ENCODE measurements around the gene MRPL27.
A peak's percentile ranks its signal among the peaks of the same experiment; 100 is the strongest.

Gene MRPL27

DNA sequence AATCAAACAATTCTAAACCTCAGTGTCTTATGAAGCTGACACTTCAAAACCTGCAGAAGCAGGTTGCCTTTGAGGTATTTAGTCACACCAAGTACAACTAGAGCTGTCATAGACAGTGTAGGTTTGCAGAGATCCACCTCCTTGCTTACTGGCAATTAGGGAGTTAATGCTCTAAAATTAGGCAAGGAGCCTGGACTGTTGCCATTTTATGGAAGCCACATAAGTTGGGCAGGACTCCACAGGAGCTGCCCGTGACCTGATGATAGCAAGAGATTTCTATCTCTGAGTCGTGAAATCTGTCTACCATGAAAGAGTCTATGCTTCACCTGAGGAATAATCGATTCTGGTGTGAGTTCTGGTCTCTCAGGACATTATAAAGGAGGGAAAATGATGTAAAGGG is 8.9 kb upstream of the MRPL27 start:
- TF ChIP-seq, protein P1, sequence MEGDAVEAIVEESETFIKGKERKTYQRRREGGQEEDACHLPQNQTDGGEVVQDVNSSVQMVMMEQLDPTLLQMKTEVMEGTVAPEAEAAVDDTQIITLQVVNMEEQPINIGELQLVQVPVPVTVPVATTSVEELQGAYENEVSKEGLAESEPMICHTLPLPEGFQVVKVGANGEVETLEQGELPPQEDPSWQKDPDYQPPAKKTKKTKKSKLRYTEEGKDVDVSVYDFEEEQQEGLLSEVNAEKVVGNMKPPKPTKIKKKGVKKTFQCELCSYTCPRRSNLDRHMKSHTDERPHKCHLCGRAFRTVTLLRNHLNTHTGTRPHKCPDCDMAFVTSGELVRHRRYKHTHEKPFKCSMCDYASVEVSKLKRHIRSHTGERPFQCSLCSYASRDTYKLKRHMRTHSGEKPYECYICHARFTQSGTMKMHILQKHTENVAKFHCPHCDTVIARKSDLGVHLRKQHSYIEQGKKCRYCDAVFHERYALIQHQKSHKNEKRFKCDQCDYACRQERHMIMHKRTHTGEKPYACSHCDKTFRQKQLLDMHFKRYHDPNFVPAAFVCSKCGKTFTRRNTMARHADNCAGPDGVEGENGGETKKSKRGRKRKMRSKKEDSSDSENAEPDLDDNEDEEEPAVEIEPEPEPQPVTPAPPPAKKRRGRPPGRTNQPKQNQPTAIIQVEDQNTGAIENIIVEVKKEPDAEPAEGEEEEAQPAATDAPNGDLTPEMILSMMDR (IDR thresholded peaks at IDR 0.05; ENCODE audit: insufficient read depth, missing control alignments), result no peak
- no peak for FAIRE-seq

DNA sequence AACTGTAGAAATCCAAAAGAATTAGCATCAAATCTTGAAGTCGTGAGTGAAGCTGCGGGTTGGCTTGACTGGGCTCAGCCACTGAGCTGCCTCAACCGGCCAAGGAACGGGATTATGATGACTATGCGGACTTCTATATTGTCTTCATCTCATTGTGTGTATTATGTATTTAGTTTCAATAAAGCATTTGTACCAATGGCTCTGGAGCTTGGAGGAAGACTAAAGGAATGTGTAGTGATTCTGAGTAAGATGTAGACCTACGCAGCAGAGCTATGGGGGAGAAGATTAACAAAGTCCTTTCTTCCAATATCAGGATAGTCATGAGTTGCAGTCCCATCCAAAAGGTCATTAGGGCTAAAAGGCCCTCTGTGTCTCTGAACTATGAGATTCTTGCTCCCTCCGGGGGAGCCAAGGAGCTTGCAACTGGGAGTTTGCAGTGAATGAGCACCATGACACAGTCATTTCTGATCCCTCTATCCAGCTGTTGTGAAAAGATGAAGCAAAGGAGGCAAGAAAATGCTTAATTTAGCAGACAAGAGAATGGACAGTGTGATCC is 8.4 kb upstream of the MRPL27 start:
- DNase-seq (ENCODE audit: insufficient read length, low spot score) (no peak), FAIRE-seq (no peak)
- TF ChIP-seq, protein P1 (IDR thresholded peaks at IDR 0.05; ENCODE audit: insufficient read depth, missing control alignments), result no peak

More for the DNA sequence above, 8.9 kb upstream of the MRPL27 start:
- no peak for DNase-seq (ENCODE audit: insufficient read length, low spot score)

DNA sequence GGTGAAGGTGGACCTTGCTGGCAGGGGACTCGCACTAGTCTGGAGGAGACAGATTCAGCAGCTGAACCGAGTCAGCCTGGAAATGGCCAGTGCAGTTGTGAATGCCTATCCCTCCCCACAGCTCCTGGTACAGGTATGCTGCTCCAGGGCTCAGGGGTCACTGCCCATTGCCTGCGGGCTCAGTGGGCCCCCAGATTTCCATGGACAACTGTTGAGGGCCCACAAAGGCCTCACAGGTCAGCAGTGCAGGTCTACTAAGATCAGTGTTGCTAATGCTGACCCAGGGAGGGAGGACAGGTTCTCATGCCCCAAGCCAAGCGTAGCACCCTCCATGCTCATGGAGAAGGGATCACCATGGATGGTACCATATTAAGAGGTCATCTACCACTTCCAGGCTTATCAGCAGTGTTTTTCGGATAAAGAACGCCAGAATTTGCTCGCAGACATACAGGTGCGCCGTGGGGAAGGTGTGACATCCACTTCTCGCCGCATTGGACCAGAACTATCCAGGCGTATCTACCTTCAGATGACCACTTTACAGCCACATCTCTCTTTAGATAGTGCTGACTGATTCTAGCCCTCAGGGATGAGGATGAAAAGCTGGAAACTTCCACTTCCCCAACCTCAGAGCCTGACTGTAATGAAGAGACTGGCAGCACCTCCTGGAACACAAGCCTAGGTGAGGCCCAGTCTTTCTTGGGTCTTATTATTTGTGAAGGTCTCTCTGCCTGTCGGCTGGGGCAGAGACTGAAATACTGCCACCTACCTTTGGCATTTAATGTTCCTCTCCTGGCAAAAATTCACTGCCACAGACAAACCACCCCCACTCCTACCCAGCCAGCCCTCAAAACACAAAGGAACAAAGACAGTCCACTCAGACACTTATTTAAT is 7.6 kb upstream of the MRPL27 start:
- no peak for DNase-seq (ENCODE audit: insufficient read length, low spot score)
- TF ChIP-seq, protein P1 (IDR thresholded peaks at IDR 0.05; ENCODE audit: insufficient read depth, missing control alignments), result peak; percentile 18
- FAIRE-seq, result no peak

DNA sequence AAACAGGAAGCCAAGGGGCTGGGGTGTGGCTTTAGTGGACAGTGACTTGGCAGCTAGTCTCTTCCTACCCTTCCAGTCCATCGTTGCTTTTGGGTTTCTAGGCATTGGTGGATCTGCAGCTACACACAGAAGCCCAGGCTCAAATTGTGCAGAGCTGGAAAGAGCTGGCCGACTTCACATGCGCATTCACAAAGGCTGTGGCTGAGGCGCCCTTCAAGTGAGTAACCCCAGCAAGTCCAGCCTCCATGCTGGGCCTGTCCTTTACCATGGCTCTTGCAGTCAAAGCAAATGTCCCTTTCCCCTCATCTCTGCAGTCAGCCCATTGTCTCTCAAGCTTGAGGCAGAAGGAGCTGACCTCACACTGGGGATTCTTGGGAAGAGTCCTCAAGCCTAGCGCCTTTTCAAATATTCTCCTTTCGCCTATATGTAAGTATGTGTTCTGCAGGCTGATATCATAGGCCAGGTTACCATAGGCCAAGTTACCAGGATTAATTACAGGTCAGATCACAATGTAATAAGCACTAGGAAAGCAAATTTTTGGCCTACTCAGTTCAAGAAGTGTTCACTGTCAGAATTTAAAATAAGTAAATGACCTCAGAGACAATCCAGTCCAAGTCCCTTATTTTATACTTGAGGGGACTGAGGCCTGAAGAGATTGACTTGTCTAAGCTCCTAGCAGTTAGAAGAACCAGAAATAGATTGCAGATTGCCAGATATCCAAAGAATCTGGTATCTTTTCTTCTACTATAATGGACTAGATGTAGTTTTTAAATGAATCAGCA is 6.6 kb upstream of the MRPL27 start:
- DNase-seq (ENCODE audit: insufficient read length, low spot score) (no peak), FAIRE-seq (no peak)
- TF ChIP-seq, protein P1 (IDR thresholded peaks at IDR 0.05; ENCODE audit: insufficient read depth, missing control alignments), result no peak

DNA sequence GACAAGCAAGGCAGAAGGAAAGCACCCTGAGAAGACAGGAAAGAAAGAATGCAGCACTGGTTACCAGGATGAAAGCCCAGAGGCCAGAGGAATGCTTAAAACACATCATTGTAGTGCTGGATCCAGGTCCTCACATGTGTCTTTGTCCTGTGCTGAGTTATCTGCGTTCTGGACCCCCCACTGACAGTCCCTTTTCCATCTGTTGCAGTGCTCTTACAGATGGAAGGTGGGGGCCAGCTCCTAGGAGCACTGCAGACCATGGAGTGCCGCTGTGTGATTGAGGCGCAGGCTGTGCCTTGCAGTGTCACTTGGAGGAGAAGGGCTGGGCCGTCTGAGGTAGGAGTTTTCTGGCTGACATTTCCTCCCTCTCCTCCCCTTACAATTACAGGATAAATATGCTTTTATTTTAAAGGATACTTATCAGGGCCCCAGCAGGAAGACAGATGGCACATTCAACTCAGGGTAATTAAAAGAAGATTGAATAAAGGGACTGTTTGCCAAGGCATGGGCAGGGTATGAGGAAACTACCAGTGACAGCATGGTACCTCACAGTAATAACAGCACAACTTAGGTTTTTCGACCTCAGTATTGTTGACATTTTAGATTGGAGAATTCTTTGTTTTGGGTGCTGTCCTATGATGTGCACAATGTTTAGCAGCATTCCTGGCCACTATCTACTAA is 3.0 kb upstream of the MRPL27 start:
- FAIRE-seq, result no peak
- DNase-seq (ENCODE audit: insufficient read length, low spot score), result no peak
- TF ChIP-seq, protein P1 (IDR thresholded peaks at IDR 0.05; ENCODE audit: insufficient read depth, missing control alignments), result no peak

DNA sequence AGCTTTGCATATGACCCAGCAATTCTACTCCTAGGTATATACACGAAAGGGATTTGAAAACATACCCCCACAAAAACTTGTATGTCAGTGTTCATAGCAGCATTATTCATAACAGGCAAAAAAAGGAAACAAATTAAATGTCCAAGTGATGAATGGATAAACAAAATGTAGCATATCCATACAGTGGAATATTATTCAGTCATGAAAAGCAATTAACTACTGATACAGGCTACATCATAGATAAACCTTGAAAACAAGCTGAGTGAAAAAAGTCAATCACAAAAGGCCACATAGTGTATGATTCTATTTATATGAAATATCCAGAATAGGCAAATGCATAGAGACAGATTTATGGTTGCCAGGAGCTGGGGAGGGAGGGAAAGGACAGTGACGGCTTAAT is 721 bp upstream of the MRPL27 start:
- DNase-seq (ENCODE audit: insufficient read length, low spot score), result no peak
- no peak for FAIRE-seq
- TF ChIP-seq, protein P1 (IDR thresholded peaks at IDR 0.05; ENCODE audit: insufficient read depth, missing control alignments), result no peak
